Endodermal cell (in vitro differentiated cells): Measurements from ENCODE around the gene GINS1. TPM values are rescaled to one million over a fixed set of nuclear protein-coding genes. Genes with fewer than 3 reads are reported as not detected.

ENCODE experiments used
- DNase-seq: peaks from one replicate; pipeline ENCODE4 v3.0.0-alpha.2; 2017
- H3K27ac ChIP-seq: 2 replicates; pipeline ENCODE4 v1.5.1; 2013; ENCODE audit warnings: mild to moderate bottlenecking, low read depth, low read length, moderate library complexity
- H3K27me3 ChIP-seq: 2 replicates; pipeline ENCODE4 v1.6.1; 2013; ENCODE audit warnings: mild to moderate bottlenecking, low read length, moderate library complexity; ENCODE audit not compliant: insufficient read depth, control insufficient read depth, poor library complexity, severe bottlenecking
- H3K36me3 ChIP-seq: 2 replicates; pipeline ENCODE4 v1.7.0; 2013; ENCODE audit warnings: mild to moderate bottlenecking, low read length, moderate library complexity; ENCODE audit not compliant: control insufficient read depth, insufficient read depth
- H3K4me1 ChIP-seq: one replicate; pipeline ENCODE4 v1.7.0; 2013; ENCODE audit warnings: low read length; ENCODE audit not compliant: control insufficient read depth, insufficient read depth
- H3K4me3 ChIP-seq: 2 replicates; pipeline ENCODE4 v1.5.1; 2013; ENCODE audit warnings: mild to moderate bottlenecking, low read length, moderate library complexity
- H3K9ac ChIP-seq: 2 replicates; pipeline ENCODE4 v1.6.1; 2013; ENCODE audit warnings: mild to moderate bottlenecking, low read length, moderate library complexity; ENCODE audit not compliant: poor library complexity, severe bottlenecking; ENCODE audit errors: extremely low read depth
- H3K9me3 ChIP-seq: 2 replicates; pipeline ENCODE4 v1.6.1; 2013; ENCODE audit warnings: mild to moderate bottlenecking, low read length, moderate library complexity; ENCODE audit not compliant: control insufficient read depth
- H3K27ac Mint-ChIP-seq: 2 replicates; pipeline ENCODE4 v1.8.0; 2020; ENCODE audit warnings: mixed read lengths
- H3K27me3 Mint-ChIP-seq: 2 replicates; pipeline ENCODE4 v1.8.0; 2021; ENCODE audit warnings: mild to moderate bottlenecking, mixed read lengths; ENCODE audit not compliant: insufficient read depth
- H3K36me3 Mint-ChIP-seq: 2 replicates; pipeline ENCODE4 v1.8.0; 2020; ENCODE audit warnings: low read depth, mixed read lengths
- H3K4me1 Mint-ChIP-seq: 2 replicates; pipeline ENCODE4 v1.8.0; 2020; ENCODE audit warnings: mixed read lengths
- H3K4me3 Mint-ChIP-seq: 2 replicates; pipeline ENCODE4 v1.8.0; 2020; ENCODE audit warnings: mild to moderate bottlenecking, moderate library complexity, mixed read lengths
- H3K9me3 Mint-ChIP-seq: 2 replicates; pipeline ENCODE4 v1.8.0; 2020; ENCODE audit warnings: mild to moderate bottlenecking, mixed read lengths
- CTCF ChIP-seq: fragments of 200-600 bp; sonication (generic); conservative IDR thresholded peaks from 2 replicates; pipeline ENCODE4 v1.5.0; 2021; ENCODE audit warnings: antibody characterized with exemption, mild to moderate bottlenecking
- WGBS, 2 experiments: methylation state at CpG; one replicate each; pipeline versions ENCODE4 v1.1.5 to v1.1.7; 2013; ENCODE audit warnings: missing lambda C conversion rate in 2 of 2, mixed read lengths in 1 of 2; ENCODE audit not compliant: insufficient coverage in 1 of 2, insufficient read length in 1 of 2; 5-methylcytosine and 5-hydroxymethylcytosine counted together
- total RNA-seq, 2 donors: library from RNA; stranded (reverse); fragmentation: NEBNext Ultra II Directional in 1 of 2; extraction: Animal tissue kit (Norgen Biotek cat#: 25700) in 1 of 2; gene quantifications; 2 replicates in 1 of 2; 3 replicates in 1 of 2; pipeline ENCODE4 v1.2.1, GENCODE V29; 2021

Gene GINS1
- total RNA-seq, 2 donors from 2014 or later, result 40.2 to 48.6 TPM

- Histone ChIP-seq H3K9ac (no peak overlapping the region), H3K9me3 (peaks cover 26% of the 10 kb centered on the region), H3K27ac (no peak overlapping the region), H3K36me3 (peaks cover 92% of the 10 kb centered on the region), H3K4me3 (no peak overlapping the region), H3K27me3 (no peaks in the 10 kb centered on the region), H3K4me1 (no peaks in the 10 kb centered on the region)
- no peaks in the 10 kb centered on the region for H3K27me3 Mint-ChIP-seq
- peaks cover 81% of the 10 kb centered on the region for H3K36me3 Mint-ChIP-seq
- WGBS, 2 experiments, result 94% methylated on average over 3 of the region's 3 CpGs; no CpG with 5 or more reads in 1 of the 2 experiments
- TF ChIP-seq CTCF, result no peak
- peaks cover 10% of the 10 kb centered on the region for H3K9me3 Mint-ChIP-seq
- no peak overlapping the region for H3K4me3 Mint-ChIP-seq
- no peaks in the 10 kb centered on the region for H3K4me1 Mint-ChIP-seq
- no peak overlapping the region for H3K27ac Mint-ChIP-seq
- no peak for DNase-seq
These were observed 17.1 kb downstream of the GINS1 start for GRCh38 chr20:25424536-25424935.

- TF ChIP-seq CTCF, result no peak
- DNase-seq, result peak; percentile 84
- no peaks in the 10 kb centered on the region for H3K27me3 ChIP-seq
- H3K36me3 Mint-ChIP-seq, result peaks cover 53% of the 10 kb centered on the region
- peak overlapping the region; percentile 24 for H3K4me3 ChIP-seq
- H3K9me3 ChIP-seq, result no peaks in the 10 kb centered on the region
- H3K27ac Mint-ChIP-seq, result peak overlapping the region; percentile 96
- peak overlapping the region; percentile 50 for H3K9ac ChIP-seq
- WGBS, 2 experiments, result 24 to 55% methylated on average over 2 to 4 of the region's 4 CpGs
- H3K27me3 Mint-ChIP-seq, result no peaks in the 10 kb centered on the region
- H3K4me1 Mint-ChIP-seq, result peaks cover 14% of the 10 kb centered on the region
- H3K9me3 Mint-ChIP-seq, result no peaks in the 10 kb centered on the region
- no peak overlapping the region for H3K27ac ChIP-seq
- H3K4me1 ChIP-seq, result peaks cover 7% of the 10 kb centered on the region
- peaks cover 71% of the 10 kb centered on the region for H3K36me3 ChIP-seq
- no peak overlapping the region for H3K4me3 Mint-ChIP-seq
These were observed 29.7 kb downstream of the GINS1 start for GRCh38 chr20:25437153-25437581.

- Mint-ChIP-seq H3K27ac (no peak overlapping the region), H3K4me3 (no peak overlapping the region), H3K36me3 (peaks cover 58% of the 10 kb centered on the region)
These were observed 31.9 kb downstream of the GINS1 start for GRCh38 chr20:25439328-25439727.

More at GRCh38 chr20:25439328-25439727, 31.9 kb downstream of the GINS1 start:
- H3K4me1 ChIP-seq, result peaks cover 7% of the 10 kb centered on the region
- no peaks in the 10 kb centered on the region for H3K27me3 ChIP-seq
- no peaks in the 10 kb centered on the region for H3K9me3 ChIP-seq
- no peak for DNase-seq
- WGBS, 2 experiments, result 95 to 100% methylated on average over 3 of the region's 3 CpGs
- Mint-ChIP-seq H3K27me3 (no peaks in the 10 kb centered on the region), H3K9me3 (no peaks in the 10 kb centered on the region), H3K4me1 (peaks cover 14% of the 10 kb centered on the region)
- no peak overlapping the region for H3K27ac ChIP-seq
- no peak overlapping the region for H3K9ac ChIP-seq
- no peak overlapping the region for H3K4me3 ChIP-seq
- peaks cover 71% of the 10 kb centered on the region for H3K36me3 ChIP-seq
- TF ChIP-seq CTCF, result no peak
